ENCODE results near the gene NR2F2.

The NR2F2 gene

GRCh38 chr15:96307856-96308394, 22.6 kb upstream of the NR2F2 start:
- ChIA-PET POLR2A (no interaction called here), CTCF (no interaction called here)
- no peak for DNase-seq (ENCODE audit: extremely low spot score)
- TF ChIP-seq NFRKB (IDR thresholded peaks at IDR 0.05) (no peak), BHLHE40 (IDR thresholded peaks at IDR 0.05; ENCODE audit: borderline replicate concordance) (no peak), FOXM1 (IDR thresholded peaks at IDR 0.05; ENCODE audit: borderline replicate concordance) (no peak), FOXA1 (IDR thresholded peaks at IDR 0.05) (no peak), SUZ12 (IDR thresholded peaks at IDR 0.05) (no peak), ARNT (IDR thresholded peaks at IDR 0.05) (no peak), ZNF384 (IDR thresholded peaks at IDR 0.05) (no peak), HDGF (IDR thresholded peaks at IDR 0.05; ENCODE audit: borderline replicate concordance) (no peak), PKNOX1 (IDR thresholded peaks at IDR 0.05) (no peak), CTBP1 (IDR thresholded peaks at IDR 0.05; ENCODE audit: borderline replicate concordance) (no peak), ELF4 (IDR thresholded peaks at IDR 0.05) (no peak), TARDBP (IDR thresholded peaks at IDR 0.05) (no peak), SP1 (IDR thresholded peaks at IDR 0.05) (no peak), L3MBTL2 (conservative IDR thresholded peaks at IDR 0.05) (no peak), FOXK2 (IDR thresholded peaks at IDR 0.05) (no peak), LEF1 (IDR thresholded peaks at IDR 0.05; ENCODE audit: borderline replicate concordance) (no peak)

DNA sequence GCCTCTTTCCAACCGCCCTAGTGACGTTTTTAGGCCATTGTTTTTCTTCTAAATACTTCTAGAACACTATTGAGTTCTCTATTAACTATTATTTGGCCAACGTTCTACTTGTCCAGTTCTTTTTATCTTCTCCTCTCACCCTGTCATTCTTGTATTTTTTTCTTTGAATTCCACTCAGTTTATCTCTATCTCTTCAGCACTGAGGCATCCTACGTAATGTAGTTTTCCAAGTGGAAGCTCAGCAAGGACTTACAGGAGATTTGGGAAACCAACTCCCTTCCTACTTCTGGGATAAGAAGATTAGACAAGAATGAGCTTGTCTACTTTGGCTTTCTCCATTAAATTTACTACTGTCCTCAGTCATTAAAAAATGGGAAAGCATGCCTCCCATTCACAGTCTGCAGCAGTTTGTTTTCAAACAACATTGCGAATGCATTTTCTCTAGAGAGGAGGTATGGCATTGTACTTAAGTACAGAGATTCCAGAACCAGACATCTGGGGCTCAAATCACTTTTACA, 21.3 kb upstream of the NR2F2 start:
- no peak for TF ChIP-seq SUZ12 (IDR thresholded peaks at IDR 0.05)
- TF ChIP-seq FOXK2 (IDR thresholded peaks at IDR 0.05), result no peak
- no peak for TF ChIP-seq ELF4 (IDR thresholded peaks at IDR 0.05)
- no peak for TF ChIP-seq HDGF (IDR thresholded peaks at IDR 0.05; ENCODE audit: borderline replicate concordance)
- TF ChIP-seq ARNT (IDR thresholded peaks at IDR 0.05), result no peak
- no peak for TF ChIP-seq ZNF384 (IDR thresholded peaks at IDR 0.05)
- TF ChIP-seq SP1 (IDR thresholded peaks at IDR 0.05), result no peak
- no peak for TF ChIP-seq LEF1 (IDR thresholded peaks at IDR 0.05; ENCODE audit: borderline replicate concordance)
- TF ChIP-seq FOXM1 (IDR thresholded peaks at IDR 0.05; ENCODE audit: borderline replicate concordance), result no peak
- TF ChIP-seq NFRKB (IDR thresholded peaks at IDR 0.05), result no peak
- TF ChIP-seq FOXA1 (IDR thresholded peaks at IDR 0.05), result no peak
- TF ChIP-seq PKNOX1 (IDR thresholded peaks at IDR 0.05), result no peak
- no peak for TF ChIP-seq L3MBTL2 (conservative IDR thresholded peaks at IDR 0.05)
- TF ChIP-seq TARDBP (IDR thresholded peaks at IDR 0.05), result no peak
- no peak for TF ChIP-seq CTBP1 (IDR thresholded peaks at IDR 0.05; ENCODE audit: borderline replicate concordance)
- TF ChIP-seq BHLHE40 (IDR thresholded peaks at IDR 0.05; ENCODE audit: borderline replicate concordance), result no peak
- no peak for DNase-seq (ENCODE audit: extremely low spot score)
- CTCF ChIA-PET, result no interaction called here
- POLR2A ChIA-PET, result no interaction called here

DNA sequence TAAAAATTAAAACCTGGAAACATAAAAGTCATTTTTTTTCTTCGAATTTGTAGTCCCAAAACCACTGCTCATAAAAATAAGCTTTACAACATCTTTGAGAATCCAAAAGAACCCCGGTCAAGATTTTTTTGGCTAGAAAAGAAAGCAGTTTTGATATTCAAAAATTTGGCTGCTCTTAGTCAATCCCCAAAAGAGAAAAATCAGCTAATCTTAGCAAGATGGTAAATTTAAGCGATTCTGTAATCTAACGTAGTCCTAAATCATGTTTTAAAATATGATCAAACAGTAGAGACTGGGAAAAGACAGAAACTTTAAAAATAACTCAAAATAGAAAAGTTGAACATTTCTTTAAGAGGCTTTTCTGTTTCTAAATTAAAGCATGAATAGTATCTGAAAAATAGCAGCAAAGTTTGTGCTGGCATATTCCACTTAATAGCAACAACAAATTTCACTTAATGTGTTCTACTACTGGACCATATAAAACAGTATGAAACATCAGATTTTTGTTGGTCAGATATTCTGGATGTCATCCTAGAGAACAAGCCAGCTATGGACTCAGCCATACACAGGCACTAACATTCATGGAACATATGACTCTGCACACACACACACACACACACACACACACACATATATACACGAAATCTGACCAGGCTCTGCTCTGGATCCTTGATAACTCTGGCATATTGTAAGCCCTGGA, 19.1 kb upstream of the NR2F2 start:
- CTCF ChIA-PET, result interaction anchor here (0.7 kb wide), 1 partner anchor 44 kb away, joined by 3 read pairs; no protein-coding TSS in a partner anchor
- DNase-seq (ENCODE audit: extremely low spot score), result no peak
- POLR2A ChIA-PET, result no interaction called here
- TF ChIP-seq ELF4 (IDR thresholded peaks at IDR 0.05) (no peak), SUZ12 (IDR thresholded peaks at IDR 0.05) (no peak), ARNT (IDR thresholded peaks at IDR 0.05) (no peak), LEF1 (IDR thresholded peaks at IDR 0.05; ENCODE audit: borderline replicate concordance) (no peak), FOXM1 (IDR thresholded peaks at IDR 0.05; ENCODE audit: borderline replicate concordance) (no peak), SP1 (IDR thresholded peaks at IDR 0.05) (no peak), PKNOX1 (IDR thresholded peaks at IDR 0.05) (no peak), HDGF (IDR thresholded peaks at IDR 0.05; ENCODE audit: borderline replicate concordance) (no peak), ZNF384 (IDR thresholded peaks at IDR 0.05) (no peak), CTBP1 (IDR thresholded peaks at IDR 0.05; ENCODE audit: borderline replicate concordance) (no peak), FOXK2 (IDR thresholded peaks at IDR 0.05) (no peak), L3MBTL2 (conservative IDR thresholded peaks at IDR 0.05) (no peak), TARDBP (IDR thresholded peaks at IDR 0.05) (no peak), NFRKB (IDR thresholded peaks at IDR 0.05) (no peak), BHLHE40 (IDR thresholded peaks at IDR 0.05; ENCODE audit: borderline replicate concordance) (no peak)

DNA sequence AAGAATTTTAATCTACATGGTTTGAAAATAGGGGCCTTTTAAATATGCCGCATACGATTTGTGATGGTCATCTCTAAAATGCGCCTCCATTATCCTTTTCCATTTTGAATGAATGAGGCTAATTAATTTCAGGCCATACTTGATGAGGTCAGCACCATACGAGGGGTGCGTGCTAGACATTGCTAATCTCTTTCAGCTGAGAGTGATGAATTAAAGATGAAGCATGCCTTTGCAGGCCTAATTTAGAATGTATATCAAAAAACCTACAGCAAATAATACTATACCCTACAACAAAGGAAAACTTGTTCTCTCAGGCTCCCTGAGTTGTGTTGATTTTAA, 18.6 kb upstream of the NR2F2 start:
- no peak for DNase-seq (ENCODE audit: extremely low spot score)
- TF ChIP-seq ELF4 (IDR thresholded peaks at IDR 0.05), result no peak
- TF ChIP-seq SUZ12 (IDR thresholded peaks at IDR 0.05), result no peak
- TF ChIP-seq NFRKB (IDR thresholded peaks at IDR 0.05), result no peak
- no peak for TF ChIP-seq ZNF384 (IDR thresholded peaks at IDR 0.05)
- TF ChIP-seq SP1 (IDR thresholded peaks at IDR 0.05), result no peak
- TF ChIP-seq LEF1 (IDR thresholded peaks at IDR 0.05; ENCODE audit: borderline replicate concordance), result no peak
- no peak for TF ChIP-seq HDGF (IDR thresholded peaks at IDR 0.05; ENCODE audit: borderline replicate concordance)
- TF ChIP-seq FOXK2 (IDR thresholded peaks at IDR 0.05), result no peak
- no peak for TF ChIP-seq CTBP1 (IDR thresholded peaks at IDR 0.05; ENCODE audit: borderline replicate concordance)
- TF ChIP-seq ARNT (IDR thresholded peaks at IDR 0.05), result no peak
- TF ChIP-seq PKNOX1 (IDR thresholded peaks at IDR 0.05), result no peak
- TF ChIP-seq FOXM1 (IDR thresholded peaks at IDR 0.05; ENCODE audit: borderline replicate concordance), result no peak
- no peak for TF ChIP-seq FOXA1 (IDR thresholded peaks at IDR 0.05)
- TF ChIP-seq TARDBP (IDR thresholded peaks at IDR 0.05), result no peak
- no peak for TF ChIP-seq BHLHE40 (IDR thresholded peaks at IDR 0.05; ENCODE audit: borderline replicate concordance)
- no peak for TF ChIP-seq L3MBTL2 (conservative IDR thresholded peaks at IDR 0.05)
- CTCF ChIA-PET, result interaction anchor here (0.8 kb wide), 1 partner anchor 15 kb away, joined by 3 read pairs; no protein-coding TSS in a partner anchor
- POLR2A ChIA-PET, result no interaction called here
